SK-N-MC (cell line): ENCODE data around the gene GJB5.

Source experiments
- EZH2 ChIP-seq: fragments of 200-600 bp; sonication (generic); IDR thresholded peaks from one replicate; pipeline ENCODE4 v1.6.1; 2017; ENCODE audit warnings: antibody characterized with exemption
- FOXP2 ChIP-seq: optimal IDR thresholded peaks from 2 replicates; pipeline ENCODE3; 2011; ENCODE audit warnings: mild to moderate bottlenecking, moderate library complexity; ENCODE audit not compliant: insufficient read depth; ENCODE audit errors: extremely low read length, control extremely low read depth
- POLR2AphosphoS5 ChIP-seq: IDR thresholded peaks from 2 replicates; pipeline ENCODE4 v1.6.1; 2012; ENCODE audit warnings: mild to moderate bottlenecking, low read depth, low read length, borderline replicate concordance

DNA sequence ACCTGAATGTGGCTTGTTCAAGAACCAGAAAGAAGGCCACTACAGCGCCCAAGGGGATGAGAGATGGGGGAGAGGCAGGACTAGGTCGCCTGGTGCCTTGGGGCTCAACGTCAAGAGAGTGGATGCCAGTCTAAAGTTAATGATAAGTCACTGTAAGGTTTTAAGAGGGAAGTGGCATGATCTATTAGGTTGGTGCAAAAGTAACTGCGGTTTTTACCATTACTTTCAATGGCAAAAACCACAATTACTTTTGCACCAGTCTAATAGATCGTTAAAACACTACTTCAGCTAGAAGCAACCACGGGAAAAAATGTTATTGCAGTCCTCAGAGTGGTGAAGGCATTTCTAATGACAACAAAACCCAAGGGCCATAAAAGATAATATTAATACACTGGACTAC, 23.5 kb downstream of the GJB5 start:
- no peak for TF ChIP-seq EZH2
- no peak for TF ChIP-seq POLR2AphosphoS5
- no peak for TF ChIP-seq FOXP2
